HG02884 (cell line): ENCODE measurements around the gene SLC35F3.
"Not testable (repeated sequence)": the region's sequence is repeated elsewhere in the genome, so short reads cannot be mapped to it uniquely, and the experiment has no call there.

ENCODE experiments used
- ATAC-seq: cut with Tn5 transposase; IDR thresholded peaks from one replicate; pipeline ENCODE4 v1.9.1; 2021; ENCODE audit warnings: mild to moderate bottlenecking, moderate library complexity; ENCODE audit not compliant: unreplicated experiment

SLC35F3 gene

GRCh38 chr1:234277161-234277868, 372.8 kb downstream of the SLC35F3 start:
- no peak for ATAC-seq

- no peak for ATAC-seq
Observed at GRCh38 chr1:234279021-234279420, 374.5 kb downstream of the SLC35F3 start.

GRCh38 chr1:234280500-234280899, 376.0 kb downstream of the SLC35F3 start:
- no peak for ATAC-seq

- no peak for ATAC-seq
Observed at GRCh38 chr1:234281826-234282489, 377.5 kb downstream of the SLC35F3 start.

- ATAC-seq = no peak
Observed at GRCh38 chr1:234286206-234286605, 381.7 kb downstream of the SLC35F3 start.

GRCh38 chr1:234288946-234289345, 384.5 kb downstream of the SLC35F3 start:
- no peak for ATAC-seq

- no peak for ATAC-seq
Observed at GRCh38 chr1:234289538-234290305, 385.2 kb downstream of the SLC35F3 start.

- no peak for ATAC-seq
Observed at GRCh38 chr1:234292011-234292410, 387.5 kb downstream of the SLC35F3 start.

GRCh38 chr1:234292548-234292947, 388.1 kb downstream of the SLC35F3 start:
- ATAC-seq = no peak

GRCh38 chr1:234294109-234294817, 389.8 kb downstream of the SLC35F3 start:
- no peak for ATAC-seq

GRCh38 chr1:234295068-234295467, 390.6 kb downstream of the SLC35F3 start:
- ATAC-seq = no peak

- no peak for ATAC-seq
Observed at GRCh38 chr1:234295626-234296025, 391.1 kb downstream of the SLC35F3 start.

- no peak for ATAC-seq
Observed at GRCh38 chr1:234296496-234296895, 392.0 kb downstream of the SLC35F3 start.

GRCh38 chr1:234297668-234298067, 393.2 kb downstream of the SLC35F3 start:
- ATAC-seq = no peak

- no peak for ATAC-seq
Observed at GRCh38 chr1:234300096-234300495, 395.6 kb downstream of the SLC35F3 start.

GRCh38 chr1:234301663-234302062, 397.2 kb downstream of the SLC35F3 start:
- ATAC-seq = not testable (repeated sequence)

- no peak for ATAC-seq
Observed at GRCh38 chr1:234302354-234302962, 398.0 kb downstream of the SLC35F3 start.

- ATAC-seq = no peak
Observed at GRCh38 chr1:234303231-234303630, 398.8 kb downstream of the SLC35F3 start.

GRCh38 chr1:234307726-234308125, 403.2 kb downstream of the SLC35F3 start:
- no peak for ATAC-seq

- ATAC-seq = no peak
Observed at GRCh38 chr1:234309243-234309597, 404.7 kb downstream of the SLC35F3 start.
